H1 (cell line): ENCODE results near the gene ABTB1.

Experiments
- CTCF ChIP-seq, 3 experiments: IDR thresholded peaks; 1 replicate in 2 of 3; 2 replicates in 1 of 3; pipeline versions ENCODE4 v1.5.1 to v1.6.1; 2011; ENCODE audit warnings: low read length in 3 of 3, mild to moderate bottlenecking in 3 of 3, inconsistent platforms in 2 of 3, low read depth in 1 of 3, moderate library complexity in 1 of 3; ENCODE audit not compliant: insufficient read depth in 1 of 3; ENCODE audit errors: control extremely low read depth in 1 of 3
- GABPA ChIP-seq: IDR thresholded peaks from 2 replicates; pipeline ENCODE4 v1.6.1; 2011; ENCODE audit warnings: mild to moderate bottlenecking, low read length, moderate library complexity, borderline replicate concordance; ENCODE audit not compliant: insufficient read depth
- MAFK ChIP-seq: IDR thresholded peaks from 2 replicates; pipeline ENCODE4 v1.6.1; 2012; ENCODE audit warnings: low read depth, mild to moderate bottlenecking, improper control_type of control experiment, low read length
- POLR2AphosphoS5 ChIP-seq: IDR thresholded peaks from 2 replicates; pipeline ENCODE4 v1.6.1; 2011; ENCODE audit warnings: low read depth, low read length
- RAD21 ChIP-seq, 2 experiments: IDR thresholded peaks in 1 of 2; conservative IDR thresholded peaks in 1 of 2; 2 replicates each; pipeline ENCODE4 v1.6.1; 2011; ENCODE audit warnings: low read depth in 2 of 2, low read length in 2 of 2, improper control_type of control experiment in 1 of 2, inconsistent platforms in 1 of 2, mild to moderate bottlenecking in 1 of 2, moderate library complexity in 1 of 2
- RNF2 ChIP-seq: fragments of 200-900, 300-1000 bp; sonication (generic); IDR thresholded peaks from 2 replicates; pipeline ENCODE4 v1.7.1; 2016; ENCODE audit warnings: borderline replicate concordance, low read depth, mild to moderate bottlenecking, antibody characterized with exemption, low read length; ENCODE audit not compliant: poor library complexity, severe bottlenecking; ENCODE audit errors: missing control alignments
- SIX5 ChIP-seq: IDR thresholded peaks from 2 replicates; pipeline ENCODE4 v1.6.1; 2011; ENCODE audit warnings: mild to moderate bottlenecking, low read depth, low read length
- SP4 ChIP-seq: IDR thresholded peaks from 2 replicates; pipeline ENCODE4 v1.6.1; 2012; ENCODE audit warnings: low read length, inconsistent platforms
- ZNF274 ChIP-seq: IDR thresholded peaks from 2 replicates; pipeline ENCODE4 v1.7.0; 2012; ENCODE audit warnings: low read length, borderline replicate concordance; ENCODE audit errors: extremely low read depth
- TF ChIP-seq, protein P1 (sequence below): IDR thresholded peaks from 2 replicates; pipeline ENCODE4 v1.6.1; 2011; ENCODE audit warnings: low read length, improper control_type of control experiment

GRCh38 chr3:127726894-127727293, 54.1 kb downstream of the ABTB1 start:
- TF ChIP-seq CTCF (IDR thresholded peaks at IDR 0.05; ENCODE audit: control extremely low read depth in 1 of 3, insufficient read depth in 1 of 3, low read depth in 1 of 3, low read length in 3 of 3) (no peak), GABPA (no peak), RNF2 (no peak), ZNF274 (no peak), POLR2AphosphoS5 (no peak), RAD21 (IDR thresholded peaks at IDR 0.05 in 1 of 2, conservative IDR thresholded peaks at IDR 0.05 in 1 of 2; ENCODE audit: low read depth in 2 of 2, low read length in 2 of 2) (no peak), SIX5 (no peak), SP4 (no peak), MAFK (no peak)
- TF ChIP-seq, protein P1, sequence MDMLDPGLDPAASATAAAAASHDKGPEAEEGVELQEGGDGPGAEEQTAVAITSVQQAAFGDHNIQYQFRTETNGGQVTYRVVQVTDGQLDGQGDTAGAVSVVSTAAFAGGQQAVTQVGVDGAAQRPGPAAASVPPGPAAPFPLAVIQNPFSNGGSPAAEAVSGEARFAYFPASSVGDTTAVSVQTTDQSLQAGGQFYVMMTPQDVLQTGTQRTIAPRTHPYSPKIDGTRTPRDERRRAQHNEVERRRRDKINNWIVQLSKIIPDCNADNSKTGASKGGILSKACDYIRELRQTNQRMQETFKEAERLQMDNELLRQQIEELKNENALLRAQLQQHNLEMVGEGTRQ: no peak
